Hepatocyte (in vitro differentiated cells): ENCODE data around the gene NCAM1. TPM values are rescaled to one million over a fixed set of nuclear protein-coding genes. Genes with fewer than 3 reads are reported as not detected.

Source experiments
- DNase-seq: peaks from one replicate; pipeline ENCODE4 v3.0.0-alpha.2; 2016; ENCODE audit warnings: low spot score
- H2AFZ ChIP-seq: fragments of 200-600 bp; sonication (generic); 2 replicates; pipeline ENCODE4 v1.6.0; 2016; ENCODE audit warnings: antibody characterized with exemption, mild to moderate bottlenecking
- H3K27ac ChIP-seq: fragments of 200-600 bp; sonication (generic); 2 replicates; pipeline ENCODE4 v1.5.1; 2016; ENCODE audit warnings: mild to moderate bottlenecking
- H3K27me3 ChIP-seq: fragments of 200-600 bp; sonication (generic); 2 replicates; pipeline ENCODE4 v1.6.1; 2016
- H3K36me3 ChIP-seq: fragments of 200-600 bp; sonication (generic); replicated peaks from 2 replicates; pipeline ENCODE4 v1.5.1; 2016; ENCODE audit warnings: low read depth; ENCODE audit not compliant: insufficient read depth
- H3K4me1 ChIP-seq: fragments of 200-600 bp; sonication (generic); 2 replicates; pipeline ENCODE4 v1.5.1; 2016; ENCODE audit warnings: mild to moderate bottlenecking, moderate library complexity; ENCODE audit not compliant: insufficient read depth
- H3K4me2 ChIP-seq: fragments of 200-600 bp; sonication (generic); 2 replicates; pipeline ENCODE4 v1.6.0; 2016
- H3K4me3 ChIP-seq: fragments of 200-600 bp; sonication (generic); 2 replicates; pipeline ENCODE4 v1.5.1; 2016; ENCODE audit warnings: mild to moderate bottlenecking
- H3K79me2 ChIP-seq: fragments of 200-600 bp; sonication (generic); 2 replicates; pipeline ENCODE4 v1.6.0; 2017; ENCODE audit warnings: mild to moderate bottlenecking
- H3K9me2 ChIP-seq: fragments of 200-600 bp; sonication (generic); replicated peaks from 2 replicates; pipeline ENCODE4 v1.6.0; 2017; ENCODE audit warnings: mild to moderate bottlenecking; ENCODE audit not compliant: insufficient read depth
- H3K9me3 ChIP-seq: fragments of 200-600 bp; sonication (generic); 2 replicates; pipeline ENCODE4 v1.5.1; 2016; ENCODE audit warnings: low read depth, mild to moderate bottlenecking
- H4K20me1 ChIP-seq: fragments of 200-600 bp; sonication (generic); 2 replicates; pipeline ENCODE4 v1.6.0; 2016; ENCODE audit warnings: mild to moderate bottlenecking; ENCODE audit not compliant: insufficient read depth, poor library complexity, severe bottlenecking
- CTCF ChIP-seq: fragments of 200-600 bp; sonication (generic); IDR thresholded peaks from 2 replicates; pipeline ENCODE4 v1.5.1; 2016; ENCODE audit warnings: antibody characterized with exemption, mild to moderate bottlenecking; ENCODE audit not compliant: poor library complexity
- EZH2 ChIP-seq: fragments of 200-600 bp; sonication (generic); IDR thresholded peaks from 2 replicates; pipeline ENCODE4 v1.6.1; 2016; ENCODE audit warnings: antibody characterized with exemption, mild to moderate bottlenecking, borderline replicate concordance
- EZH2phosphoT487 ChIP-seq: fragments of 200-600 bp; sonication (generic); IDR thresholded peaks from one replicate; pipeline ENCODE4 v1.6.1; 2018; ENCODE audit warnings: antibody characterized with exemption, mild to moderate bottlenecking, low read depth, moderate library complexity; ENCODE audit not compliant: unreplicated experiment, severe bottlenecking
- WGBS: methylation state at CpG from one replicate; pipeline ENCODE4 v1.1.6; 2016; ENCODE audit warnings: low lambda C conversion rate; ENCODE audit errors: missing lambda C conversion rate; 5-methylcytosine and 5-hydroxymethylcytosine counted together
- polyA plus RNA-seq: library from polyadenylated mRNA; unstranded; fragments of >200 nt; fragmentation: Nextera tagmentation; extraction: Ambion mirVana; gene quantifications from 2 replicates; pipeline ENCODE4 v1.2.1, GENCODE V29; 2016
- total RNA-seq: library from RNA; depleted of rRNA; stranded (reverse); fragments of >200 nt; gene quantifications from 2 replicates; pipeline ENCODE4 v1.2.3, GENCODE V29; 2014

NCAM1 gene
- total and polyA plus RNA-seq, 2 experiments from 2014 or later: 12.4 to 27.2 TPM

DNA sequence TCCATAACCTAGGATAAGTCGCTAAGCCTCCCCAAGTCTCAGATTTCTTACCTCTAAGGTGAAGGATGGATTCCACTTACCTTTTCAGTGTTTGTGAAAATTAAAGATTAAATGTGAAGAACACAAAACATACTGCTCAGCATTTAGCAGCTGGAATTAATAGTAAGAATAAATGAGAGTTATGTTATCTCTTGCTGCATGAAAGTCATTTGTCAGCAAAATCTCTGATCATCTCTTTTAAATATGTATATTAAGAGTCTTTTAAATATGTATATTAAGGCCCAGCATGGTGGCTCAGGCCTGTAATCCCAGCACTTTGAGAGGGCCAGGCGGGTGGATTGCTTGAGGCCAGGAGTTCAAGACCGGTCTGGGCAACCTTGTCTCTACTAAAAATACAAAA, 280.8 kb downstream of the NCAM1 start:
- H3K4me2 ChIP-seq: no peak overlapping the region
- DNase-seq: no peak
- no peaks in the 10 kb centered on the region for H3K9me2 ChIP-seq
- no peaks in the 10 kb centered on the region for H3K9me3 ChIP-seq
- no peak for TF ChIP-seq CTCF
- no peak for TF ChIP-seq EZH2
- no peak for TF ChIP-seq EZH2phosphoT487
- 98% methylated on average over 3 of the region's 3 CpGs for WGBS
- no peak overlapping the region for H3K4me3 ChIP-seq
- peak overlapping the region; percentile 25 for H3K27ac ChIP-seq
- H3K79me2 ChIP-seq: no peaks in the 10 kb centered on the region
- no peak overlapping the region for H2AFZ ChIP-seq
- no peaks in the 10 kb centered on the region for H4K20me1 ChIP-seq
- H3K27me3 ChIP-seq: peaks cover 9% of the 10 kb centered on the region
- no peaks in the 10 kb centered on the region for H3K36me3 ChIP-seq
- peaks cover 30% of the 10 kb centered on the region for H3K4me1 ChIP-seq

GRCh38 chr11:113242767-113243397, 281.7 kb downstream of the NCAM1 start:
- Histone ChIP-seq H3K27ac (peak overlapping the region; percentile 51), H3K27me3 (peaks cover 9% of the 10 kb centered on the region), H3K4me3 (no peak overlapping the region), H3K9me2 (no peaks in the 10 kb centered on the region), H3K79me2 (no peaks in the 10 kb centered on the region), H3K4me2 (peak overlapping the region; percentile 65), H3K9me3 (no peaks in the 10 kb centered on the region), H2AFZ (peak overlapping the region; percentile 33), H3K36me3 (no peaks in the 10 kb centered on the region), H3K4me1 (peaks cover 30% of the 10 kb centered on the region), H4K20me1 (no peaks in the 10 kb centered on the region)
- peak; percentile 38 for DNase-seq
- 49% methylated on average over 21 of the region's 21 CpGs for WGBS
- TF ChIP-seq EZH2phosphoT487 (no peak), EZH2 (no peak), CTCF (no peak)

DNA sequence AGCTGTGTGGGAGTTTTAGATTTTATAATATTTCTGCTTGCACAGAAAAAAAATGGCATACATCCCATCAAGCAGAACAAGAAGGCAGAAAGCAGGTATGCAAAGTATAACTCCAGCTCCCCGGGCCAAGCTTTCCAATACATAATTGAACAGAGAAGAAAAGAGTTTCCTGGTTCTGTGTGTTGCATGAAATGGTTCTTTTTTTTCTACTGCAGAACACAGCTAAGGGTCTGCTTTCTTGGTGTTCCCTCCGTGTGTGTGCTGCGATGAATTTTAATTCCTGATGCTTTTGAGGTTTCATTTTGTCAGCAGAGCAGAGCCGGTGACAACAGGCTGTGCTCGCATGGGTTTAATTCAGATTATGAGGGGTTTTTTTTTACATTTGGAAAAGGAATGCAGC, 282.5 kb downstream of the NCAM1 start:
- H3K4me2 ChIP-seq: no peak overlapping the region

More for the DNA sequence above, 282.5 kb downstream of the NCAM1 start:
- TF ChIP-seq EZH2phosphoT487: no peak
- TF ChIP-seq CTCF: no peak
- no peak for TF ChIP-seq EZH2
- H3K27ac ChIP-seq: no peak overlapping the region
- no peak overlapping the region for H2AFZ ChIP-seq
- H3K4me3 ChIP-seq: no peak overlapping the region
- H3K4me1 ChIP-seq: peaks cover 30% of the 10 kb centered on the region
- H3K36me3 ChIP-seq: no peaks in the 10 kb centered on the region
- H3K79me2 ChIP-seq: no peaks in the 10 kb centered on the region
- H3K9me3 ChIP-seq: no peaks in the 10 kb centered on the region
- DNase-seq: no peak
- peaks cover 9% of the 10 kb centered on the region for H3K27me3 ChIP-seq
- WGBS: 76% methylated on average over 5 of the region's 5 CpGs
- H4K20me1 ChIP-seq: no peaks in the 10 kb centered on the region
- no peaks in the 10 kb centered on the region for H3K9me2 ChIP-seq
